Sciatic nerve (tissue), 2 donors: Measurements from ENCODE around the gene ARTN. TPM values are rescaled to one million over a fixed set of nuclear protein-coding genes. Genes with fewer than 3 reads are reported as not detected.

Source experiments
- ATAC-seq: fragments of 200-7000 bp; cut with Tn5 transposase; one replicate; pipeline ENCODE4 v1.9.1; 2020; ENCODE audit warnings: mild to moderate bottlenecking, moderate library complexity
- DNase-seq: peaks from one replicate; pipeline ENCODE4 v3.0.0-alpha.2; 2020; ENCODE audit warnings: low spot score
- intact Hi-C: fragments of 100-400 bp; cut with DNase I; formaldehyde crosslinking; loops from one replicate; pipeline ENCODE4 v1.14.2; 2022
- total RNA-seq: library from RNA; stranded (reverse); fragmentation: NEBNext Ultra II Directional; extraction: Animal tissue kit (Norgen Biotek cat#: 25700); gene quantifications from one replicate; pipeline ENCODE4 v1.2.1, GENCODE V29; 2021
- donor health status: DM: no; HTN: no; CAD: no.
- donor health status: DM: no; HTN: no; CAD: no.

ARTN gene
- total RNA-seq, 1 donor from 2014 or later, result 0.94 TPM

- DNase-seq (no peak), ATAC-seq (no peak)
- intact Hi-C loops, result no loop called here
Measured at GRCh38 chr1:43919906-43920305, 13.7 kb upstream of the ARTN start.

- intact Hi-C loops, result no loop called here
- DNase-seq (no peak), ATAC-seq (no peak)
Measured at GRCh38 chr1:43921022-43921421, 12.6 kb upstream of the ARTN start.

- intact Hi-C loops, result no loop called here
- ATAC-seq (no peak), DNase-seq (no peak)
Measured at GRCh38 chr1:43924516-43924915, 9.1 kb upstream of the ARTN start.

- DNase-seq (no peak), ATAC-seq (no peak)
- intact Hi-C loops, result no loop called here
Measured at GRCh38 chr1:43925846-43926245, 7.8 kb upstream of the ARTN start.

- ATAC-seq (no peak), DNase-seq (no peak)
- intact Hi-C loops, result loop anchor here (5.0 to 10.0 kb wide), 2 partner anchors 168 to 396 kb away; partner anchors contain the start of gene PTPRF
Measured at GRCh38 chr1:43930168-43930948, 3.2 kb upstream of the ARTN start.

GRCh38 chr1:43930949-43931275, 2.7 kb upstream of the ARTN start:
- no peak for DNase-seq
- ATAC-seq, result no peak
- intact Hi-C loops, result loop anchor here (5.0 to 10.0 kb wide), 2 partner anchors 169 to 396 kb away; partner anchors contain the start of gene PTPRF

- ATAC-seq (no peak), DNase-seq (no peak)
- intact Hi-C loops, result loop anchor here (5.0 to 10.0 kb wide), 2 partner anchors 170 to 397 kb away; partner anchors contain the start of gene PTPRF
Measured at GRCh38 chr1:43931711-43932660, 1.6 kb upstream of the ARTN start.

GRCh38 chr1:43932786-43933385, 715 bp upstream of the ARTN start:
- DNase-seq (no peak), ATAC-seq (no peak)
- intact Hi-C loops, result loop anchor here (5.0 to 10.0 kb wide), 2 partner anchors 171 to 398 kb away; partner anchors contain the start of gene PTPRF

- intact Hi-C loops, result loop anchor here (5.0 to 10.0 kb wide), 2 partner anchors 172 to 400 kb away; partner anchors contain the start of gene PTPRF
- DNase-seq (peak; percentile 70), ATAC-seq (peak; percentile 69)
Measured at GRCh38 chr1:43934101-43934985, 742 bp downstream of the ARTN start.

- DNase-seq, result no peak
- ATAC-seq, result no peak
- intact Hi-C loops, result loop anchor here (5.0 to 10.0 kb wide), 2 partner anchors 173 to 400 kb away; partner anchors contain the start of gene PTPRF
Measured at GRCh38 chr1:43934986-43935324, 1.4 kb downstream of the ARTN start.

GRCh38 chr1:43935711-43936427, 2.3 kb downstream of the ARTN start:
- DNase-seq, result no peak
- no peak for ATAC-seq
- intact Hi-C loops, result loop anchor here (10.0 kb wide), 1 partner anchor 401 kb away; the partner anchor contains the start of gene PTPRF

- ATAC-seq (no peak), DNase-seq (no peak)
- intact Hi-C loops, result loop anchor here (10.0 kb wide), 1 partner anchor 402 kb away; the partner anchor contains the start of gene PTPRF
Measured at GRCh38 chr1:43936431-43937151, 3.0 kb downstream of the ARTN start.

GRCh38 chr1:43937179-43937865, 3.7 kb downstream of the ARTN start:
- no peak for DNase-seq
- intact Hi-C loops, result loop anchor here (10.0 kb wide), 1 partner anchor 403 kb away; the partner anchor contains the start of gene PTPRF

GRCh38 chr1:43938383-43938782, 4.8 kb downstream of the ARTN start:
- ATAC-seq (no peak), DNase-seq (no peak)
- intact Hi-C loops, result loop anchor here (10.0 kb wide), 1 partner anchor 404 kb away; the partner anchor contains the start of gene PTPRF

More at GRCh38 chr1:43937179-43937865, 3.7 kb downstream of the ARTN start:
- ATAC-seq, result no peak

GRCh38 chr1:43938892-43939587, 5.4 kb downstream of the ARTN start:
- intact Hi-C loops, result loop anchor here (10.0 kb wide), 1 partner anchor 404 kb away; the partner anchor contains the start of gene PTPRF
- ATAC-seq, result no peak
- no peak for DNase-seq

GRCh38 chr1:43942411-43942810, 8.8 kb downstream of the ARTN start:
- intact Hi-C loops, result no loop called here
- ATAC-seq (no peak), DNase-seq (no peak)
